ENCODE results near the gene SLC44A2.

- no peak for TF ChIP-seq EZH2 (IDR thresholded peaks at IDR 0.05; ENCODE audit: low read length, missing control alignments)
- no peak for TF ChIP-seq CTCF (conservative IDR thresholded peaks at IDR 0.05 in 1 of 2, IDR thresholded peaks at IDR 0.05 in 1 of 2; ENCODE audit: low read depth in 1 of 2, low read length in 2 of 2)
Measured at GRCh38 chr19:10604460-10604980, 20.8 kb upstream of the SLC44A2 start.

Measured in fibroblast of lung (primary cell).